ENCODE data around the gene ANKRD44. TPM values are rescaled to one million over a fixed set of nuclear protein-coding genes. Genes with fewer than 3 reads are reported as not detected.

Gene ANKRD44
- total RNA-seq, 4 donors from 2014 or later = 22.8 to 69.1 (median 37.5) TPM

DNA sequence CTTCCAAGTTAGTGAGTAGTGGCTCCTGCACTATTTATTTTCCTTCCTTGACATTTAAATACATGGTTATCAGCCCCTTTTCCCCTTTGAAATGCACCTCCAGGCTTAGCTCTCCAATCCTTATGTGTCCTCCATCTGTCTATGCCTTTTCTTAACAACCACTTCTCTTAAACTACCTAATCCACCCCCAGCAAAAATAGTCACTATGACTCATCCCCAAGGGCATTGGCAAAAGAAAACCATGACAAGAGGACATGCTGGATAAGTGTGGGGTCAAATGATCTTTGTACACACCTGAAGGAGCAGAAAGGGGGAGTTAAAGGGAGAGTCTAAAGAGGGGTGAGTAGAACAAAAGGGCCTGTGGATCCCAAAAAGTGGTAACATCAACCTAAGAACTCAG is 127.2 kb downstream of the ANKRD44 start:
- TF ChIP-seq, protein P1, sequence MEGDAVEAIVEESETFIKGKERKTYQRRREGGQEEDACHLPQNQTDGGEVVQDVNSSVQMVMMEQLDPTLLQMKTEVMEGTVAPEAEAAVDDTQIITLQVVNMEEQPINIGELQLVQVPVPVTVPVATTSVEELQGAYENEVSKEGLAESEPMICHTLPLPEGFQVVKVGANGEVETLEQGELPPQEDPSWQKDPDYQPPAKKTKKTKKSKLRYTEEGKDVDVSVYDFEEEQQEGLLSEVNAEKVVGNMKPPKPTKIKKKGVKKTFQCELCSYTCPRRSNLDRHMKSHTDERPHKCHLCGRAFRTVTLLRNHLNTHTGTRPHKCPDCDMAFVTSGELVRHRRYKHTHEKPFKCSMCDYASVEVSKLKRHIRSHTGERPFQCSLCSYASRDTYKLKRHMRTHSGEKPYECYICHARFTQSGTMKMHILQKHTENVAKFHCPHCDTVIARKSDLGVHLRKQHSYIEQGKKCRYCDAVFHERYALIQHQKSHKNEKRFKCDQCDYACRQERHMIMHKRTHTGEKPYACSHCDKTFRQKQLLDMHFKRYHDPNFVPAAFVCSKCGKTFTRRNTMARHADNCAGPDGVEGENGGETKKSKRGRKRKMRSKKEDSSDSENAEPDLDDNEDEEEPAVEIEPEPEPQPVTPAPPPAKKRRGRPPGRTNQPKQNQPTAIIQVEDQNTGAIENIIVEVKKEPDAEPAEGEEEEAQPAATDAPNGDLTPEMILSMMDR (IDR thresholded peaks at IDR 0.05; ENCODE audit: low read depth) = no peak

DNA sequence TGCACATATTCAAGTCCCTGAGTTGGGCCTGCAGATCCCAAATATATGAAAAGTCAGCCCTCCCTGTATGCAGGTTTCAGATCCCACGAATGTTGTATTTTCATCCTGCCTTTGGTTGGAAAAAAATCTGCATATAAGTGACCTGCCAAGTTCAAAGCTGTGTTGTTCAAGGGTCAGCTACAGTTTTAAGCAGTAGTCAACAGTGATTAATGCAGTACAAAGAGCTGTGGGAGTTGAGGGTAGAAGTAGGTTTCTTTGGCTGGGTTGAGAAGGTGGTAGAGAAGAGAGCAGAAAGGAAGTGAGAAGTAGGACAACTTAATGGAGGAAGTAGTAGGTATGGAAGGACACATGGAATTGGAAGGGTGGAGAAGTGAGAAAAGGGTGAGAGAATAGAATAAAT is 127.9 kb downstream of the ANKRD44 start:
- TF ChIP-seq, protein P1 (IDR thresholded peaks at IDR 0.05; ENCODE audit: low read depth) = no peak

DNA sequence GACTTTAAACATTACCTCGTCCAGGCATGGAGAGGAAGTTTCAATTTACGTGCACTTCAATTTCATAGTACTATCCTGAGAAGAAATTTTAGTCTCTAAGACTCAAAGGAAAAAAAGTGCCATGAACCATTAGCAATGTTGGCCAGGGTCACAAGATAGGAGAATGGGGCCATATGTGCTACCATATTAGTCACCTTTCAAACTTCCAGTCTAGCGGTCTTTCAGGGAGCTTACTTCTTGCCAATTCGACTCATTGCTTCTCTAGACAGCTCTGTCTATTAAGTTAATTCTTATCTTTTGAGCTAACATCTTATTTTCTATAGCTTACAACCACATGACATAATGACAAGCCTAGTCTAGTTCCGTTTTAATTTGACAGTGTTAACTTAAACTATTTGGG is 129.1 kb downstream of the ANKRD44 start:
- TF ChIP-seq, protein P1 (IDR thresholded peaks at IDR 0.05; ENCODE audit: low read depth) = no peak

GRCh38 chr2:197179744-197180498 is 130.7 kb downstream of the ANKRD44 start:
- TF ChIP-seq, protein P1 (IDR thresholded peaks at IDR 0.05; ENCODE audit: low read depth) = no peak

GRCh38 chr2:197176522-197176921 is 134.1 kb downstream of the ANKRD44 start:
- TF ChIP-seq, protein P1 (IDR thresholded peaks at IDR 0.05; ENCODE audit: low read depth) = no peak

DNA sequence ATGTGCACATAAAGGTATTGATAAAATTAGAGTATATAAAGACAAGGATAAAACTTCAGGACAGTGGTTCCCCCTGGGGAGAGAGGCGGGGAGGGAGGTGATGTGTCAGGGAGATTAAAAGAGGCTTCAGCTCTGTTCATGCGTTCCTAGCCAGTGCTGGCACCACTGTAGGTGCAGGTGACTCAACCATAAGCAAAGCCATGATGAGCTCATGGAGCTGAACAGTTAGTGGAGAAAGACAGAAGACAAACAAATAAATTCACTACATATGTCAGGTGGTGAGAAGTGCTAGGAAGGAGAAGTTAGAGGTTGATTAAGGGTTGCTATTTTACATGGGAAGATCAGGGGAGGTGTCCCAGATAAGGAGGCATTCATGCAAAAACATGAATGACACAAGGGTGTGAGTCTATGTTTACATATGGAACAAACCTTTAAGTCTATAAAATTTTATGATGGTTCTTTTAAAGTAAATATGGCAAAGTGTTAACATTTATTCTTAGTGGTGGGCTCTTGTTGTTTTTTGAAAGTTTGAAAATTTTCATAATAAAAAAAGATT is 136.0 kb downstream of the ANKRD44 start:
- TF ChIP-seq, protein P1 (IDR thresholded peaks at IDR 0.05; ENCODE audit: low read depth) = no peak

DNA sequence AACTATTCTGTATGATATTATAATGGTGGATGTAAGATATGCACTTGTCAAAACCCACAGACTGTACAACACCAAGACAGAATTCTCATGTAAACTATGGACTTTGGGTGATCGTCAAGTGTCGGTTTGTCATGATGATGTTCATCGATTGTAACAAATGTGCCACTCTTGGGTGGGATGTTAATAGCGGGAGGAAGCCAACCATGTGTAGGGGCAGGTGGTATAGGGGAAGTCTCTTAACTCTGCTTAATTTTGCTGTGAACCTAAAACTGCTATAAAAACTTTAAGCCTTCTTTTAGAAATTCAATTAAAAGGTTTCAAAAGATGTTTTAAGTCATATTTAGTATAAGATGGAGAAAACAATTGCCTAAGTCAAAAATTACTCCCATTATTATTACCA is 139.0 kb downstream of the ANKRD44 start:
- TF ChIP-seq, protein P1 (IDR thresholded peaks at IDR 0.05; ENCODE audit: low read depth) = no peak
